GM12873 (cell line): ENCODE measurements around the gene LIM2.

ENCODE experiments used
- CTCF ChIP-seq: IDR thresholded peaks from 2 replicates; pipeline ENCODE4 v1.5.1; 2012; ENCODE audit warnings: low read depth, mild to moderate bottlenecking, moderate library complexity, low read length, control low read depth; ENCODE audit not compliant: insufficient read depth; ENCODE audit errors: missing control alignments

LIM2 gene

DNA sequence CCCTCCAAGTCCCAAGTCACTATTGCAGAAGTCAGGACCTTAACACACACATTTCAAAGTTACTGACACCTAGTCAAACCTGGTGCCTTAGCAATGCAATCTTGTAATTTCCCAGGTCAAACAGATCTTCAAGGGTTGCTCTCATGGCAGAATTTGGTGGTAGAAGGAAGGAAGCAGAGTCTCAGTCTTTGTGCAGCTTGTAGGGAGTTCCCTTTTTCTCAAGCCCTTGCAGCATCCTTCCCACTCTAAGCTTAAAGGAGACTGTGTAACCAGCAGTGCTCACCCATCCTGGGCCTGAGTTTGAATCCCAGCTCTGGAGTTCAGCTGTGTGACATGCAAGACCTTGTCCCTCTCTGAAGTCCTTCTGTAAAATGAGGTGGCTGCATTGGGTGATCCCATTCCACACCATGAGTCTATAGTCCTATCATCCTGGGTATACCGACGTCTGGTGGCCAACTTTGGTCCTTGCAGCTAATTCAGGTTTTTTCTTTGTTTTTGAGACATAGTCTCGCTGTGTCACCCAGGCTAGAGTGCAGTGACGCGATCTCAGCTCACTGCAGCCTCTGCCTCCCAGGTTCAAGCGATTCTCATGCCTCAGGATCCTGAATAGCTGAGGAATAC is 19.8 kb upstream of the LIM2 start:
- TF ChIP-seq CTCF: peak; percentile 66

DNA sequence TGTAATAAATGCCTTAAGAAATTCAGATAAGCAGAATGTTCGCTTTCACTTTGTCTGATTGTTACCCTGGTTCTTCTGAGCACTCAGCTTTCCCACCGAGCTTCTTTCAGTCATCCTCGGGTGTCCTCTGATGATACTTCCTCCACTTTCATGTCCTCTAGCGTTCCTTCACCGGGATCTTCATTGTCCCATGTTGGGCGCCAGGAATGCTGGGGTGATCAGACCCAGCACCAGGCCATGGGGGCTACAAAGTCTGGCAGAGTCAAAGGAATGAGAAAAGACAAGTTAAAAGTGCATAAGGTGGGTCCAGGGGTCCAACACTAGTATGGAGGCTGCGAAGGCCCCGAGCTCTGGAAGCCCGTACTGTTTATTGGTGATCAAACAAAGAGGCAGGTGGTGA is 14.3 kb upstream of the LIM2 start:
- TF ChIP-seq CTCF: no peak

DNA sequence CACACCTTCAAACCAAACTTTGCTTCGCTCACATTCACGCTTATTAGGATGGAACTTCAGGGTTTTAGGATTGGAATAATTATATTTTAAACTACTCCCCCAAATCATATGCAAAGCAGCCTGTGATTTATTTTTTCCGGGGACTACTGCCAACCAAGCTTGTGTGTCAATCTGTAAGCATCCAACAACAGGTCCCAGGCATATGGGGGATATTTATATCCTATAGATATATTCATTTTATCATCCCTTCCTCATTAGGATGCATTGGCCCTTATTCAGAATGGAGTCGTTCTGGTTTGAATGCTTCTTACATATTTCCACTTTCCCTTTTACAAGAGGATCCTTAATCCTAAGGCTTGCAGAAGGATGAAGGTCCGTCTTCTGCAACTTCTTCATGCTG is 11.5 kb upstream of the LIM2 start:
- no peak for TF ChIP-seq CTCF

- peak; percentile 69 for TF ChIP-seq CTCF
These were observed 10.4 kb upstream of the LIM2 start for GRCh38 chr19:51398096-51398704.

DNA sequence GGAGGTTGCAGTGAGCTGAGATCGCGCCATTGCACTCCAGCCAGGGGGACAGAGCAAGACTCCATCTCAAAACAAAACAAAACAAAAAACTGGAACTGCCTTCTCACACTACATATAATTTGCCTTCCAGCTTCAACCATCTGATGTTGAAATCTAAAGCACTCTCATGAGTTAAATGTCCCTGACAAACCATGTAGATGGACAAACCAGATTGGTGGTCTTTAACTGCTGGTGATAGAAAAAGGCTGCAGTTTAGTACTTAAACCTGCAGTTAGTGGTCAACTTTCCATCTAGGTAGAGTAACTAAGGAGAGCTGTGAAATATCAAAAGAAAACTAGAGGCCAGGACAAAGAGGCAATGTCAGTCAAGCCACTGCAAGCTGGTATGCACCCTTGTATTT is 8.4 kb upstream of the LIM2 start:
- TF ChIP-seq CTCF: no peak

GRCh38 chr19:51394050-51394836 is 6.5 kb upstream of the LIM2 start:
- TF ChIP-seq CTCF: peak; percentile 10

DNA sequence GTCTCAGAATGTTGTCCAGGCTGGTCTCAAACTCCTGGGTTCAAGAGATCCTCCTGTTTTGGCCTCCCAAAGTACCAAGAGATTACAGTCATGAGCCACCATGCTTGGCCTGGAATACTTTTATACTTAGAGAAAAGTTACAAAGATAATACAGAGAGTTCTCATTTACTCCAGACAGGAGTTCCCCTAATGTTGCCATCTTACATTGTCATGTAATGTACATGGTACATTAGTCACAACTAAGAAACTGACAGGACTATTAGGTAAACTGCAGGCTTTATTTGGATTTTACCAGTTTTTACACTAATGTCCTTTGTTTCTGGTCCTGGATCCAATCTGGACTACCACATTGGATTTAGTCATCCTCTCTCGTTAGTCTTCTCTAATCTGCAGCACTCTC is 4.9 kb upstream of the LIM2 start:
- TF ChIP-seq CTCF: no peak
